SJCRH30 (cell line): ENCODE results near the gene LILRB4. TPM values are rescaled to one million over a fixed set of nuclear protein-coding genes. Genes with fewer than 3 reads are reported as not detected.
"Not testable (repeated sequence)": the region's sequence is repeated elsewhere in the genome, so short reads cannot be mapped to it uniquely, and the experiment has no call there.

Source experiments
- DNase-seq, 2 experiments: peaks; one replicate each; pipeline ENCODE4 v3.0.0-alpha.2; 2015 to 2020
- H3K27ac ChIP-seq: fragments of 250-450 bp; sonication (Bioruptor Pico); 2 replicates; pipeline ENCODE4 v1.5.1; 2020; ENCODE audit warnings: mild to moderate bottlenecking, moderate library complexity
- H3K27me3 ChIP-seq: fragments of 250-450 bp; sonication (Bioruptor Pico); 2 replicates; pipeline ENCODE4 v1.5.1; 2020; ENCODE audit warnings: mild to moderate bottlenecking, moderate library complexity
- H3K36me3 ChIP-seq: fragments of 250-450 bp; sonication (Bioruptor Pico); 2 replicates; pipeline ENCODE4 v1.5.1; 2020; ENCODE audit warnings: mild to moderate bottlenecking, moderate library complexity
- H3K4me1 ChIP-seq: fragments of 250-450 bp; sonication (Bioruptor Pico); 2 replicates; pipeline ENCODE4 v1.5.1; 2020; ENCODE audit warnings: mild to moderate bottlenecking, moderate library complexity
- H3K4me3 ChIP-seq: fragments of 250-450 bp; sonication (Bioruptor Pico); 2 replicates; pipeline ENCODE4 v1.5.1; 2020; ENCODE audit warnings: mild to moderate bottlenecking, moderate library complexity
- H3K9me3 ChIP-seq: fragments of 250-450 bp; sonication (Bioruptor Pico); replicated peaks from 2 replicates; pipeline ENCODE4 v1.5.1; 2020; ENCODE audit warnings: mild to moderate bottlenecking, moderate library complexity
- total RNA-seq: library from RNA; depleted of rRNA; stranded (reverse); fragments of >200 nt; shearing (Covaris generic); gene quantifications from 2 replicates; pipeline ENCODE4 v1.2.3, GENCODE V29; 2014

Gene LILRB4
- total RNA-seq, 1 experiment from 2014 or later, result not detected

DNA sequence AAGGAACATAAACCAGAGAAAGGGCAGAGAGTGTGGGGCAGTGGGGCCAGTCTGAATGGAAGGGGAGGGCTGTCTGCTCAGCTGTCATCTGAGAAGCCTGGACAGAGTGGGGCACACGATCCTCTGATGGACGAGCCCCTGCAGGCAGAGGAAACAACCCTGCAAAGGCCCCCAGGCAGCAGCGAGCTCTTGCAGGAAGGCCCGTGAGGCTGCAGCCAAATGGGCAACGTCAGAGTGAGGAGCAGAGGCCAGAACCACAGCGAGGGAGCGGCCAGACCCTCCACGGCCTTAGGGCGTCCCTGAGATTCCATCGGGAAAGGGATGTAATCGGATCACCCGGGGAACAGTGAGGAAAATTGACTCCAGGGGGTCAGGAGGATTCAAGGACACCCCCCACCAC, 26.7 kb upstream of the LILRB4 start:
- not testable (repeated sequence) for H3K4me3 ChIP-seq, H3K9me3 ChIP-seq, H3K27me3 ChIP-seq, H3K4me1 ChIP-seq, DNase-seq, H3K27ac ChIP-seq, H3K36me3 ChIP-seq

DNA sequence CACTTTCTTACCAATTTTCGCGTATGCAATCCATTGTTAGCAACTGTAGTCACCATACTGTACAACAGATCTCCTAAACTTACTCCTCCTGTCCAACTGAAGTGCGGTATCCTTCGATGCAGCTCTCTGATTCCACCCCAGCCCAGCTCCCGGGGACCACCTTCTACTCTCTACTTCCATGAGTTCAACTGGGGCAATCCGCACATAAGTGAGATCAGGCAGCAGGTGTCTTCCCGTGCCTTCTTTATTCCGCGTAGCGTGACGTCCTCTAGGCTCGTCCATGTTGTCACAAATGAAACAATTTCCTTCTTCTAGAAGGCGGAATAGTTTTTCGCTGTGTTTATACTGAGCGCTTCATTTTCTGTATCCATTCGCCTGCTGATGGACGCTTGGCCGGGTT, 24.1 kb upstream of the LILRB4 start:
- Histone ChIP-seq H3K27me3 (no peaks in the 10 kb centered on the region), H3K4me1 (no peaks in the 10 kb centered on the region), H3K4me3 (no peak overlapping the region), H3K27ac (no peak overlapping the region), H3K9me3 (no peaks in the 10 kb centered on the region), H3K36me3 (no peaks in the 10 kb centered on the region)
- no peak for DNase-seq

DNA sequence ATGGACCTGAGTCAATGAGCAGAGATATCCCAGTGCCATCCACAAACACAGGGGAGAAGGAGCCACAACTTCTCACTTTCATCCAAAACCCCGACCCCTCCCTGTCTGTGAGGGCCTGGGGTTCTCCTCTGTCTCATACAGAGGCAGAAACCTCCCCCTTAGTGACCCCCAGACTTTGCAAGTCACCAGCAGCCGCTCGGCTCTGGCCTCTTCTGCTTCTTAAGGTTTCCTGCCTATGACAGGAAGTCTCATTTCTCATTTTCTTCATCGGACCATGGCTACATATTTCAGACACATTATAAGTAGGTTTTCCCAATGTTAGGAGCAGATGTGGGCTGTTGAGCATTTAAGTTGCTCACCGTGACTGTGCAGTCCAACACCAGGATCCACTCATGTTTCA, 19.8 kb upstream of the LILRB4 start:
- not testable (repeated sequence) for H3K27me3 ChIP-seq, H3K27ac ChIP-seq, H3K4me3 ChIP-seq, H3K36me3 ChIP-seq, H3K9me3 ChIP-seq, DNase-seq, H3K4me1 ChIP-seq

DNA sequence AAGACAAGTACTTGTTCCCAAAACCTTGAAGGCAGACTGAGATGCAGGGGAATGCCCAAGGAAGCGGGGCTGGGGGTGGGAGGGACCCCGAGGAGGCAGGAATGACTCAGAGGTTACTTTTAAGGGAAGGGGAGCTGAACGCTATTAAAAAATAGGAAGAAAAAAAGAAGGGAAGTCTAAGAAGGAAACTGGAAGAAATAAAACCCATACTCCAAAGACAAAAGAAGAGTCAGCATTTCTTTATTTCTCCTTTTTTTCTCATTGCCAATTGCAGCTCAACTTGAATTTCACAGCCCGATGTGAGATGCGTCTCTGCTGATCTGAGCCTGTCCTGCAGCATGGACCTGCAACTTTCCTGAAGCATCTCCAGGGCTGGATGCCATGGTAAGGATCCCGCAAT, 19.2 kb upstream of the LILRB4 start:
- H3K4me3 ChIP-seq, H3K9me3 ChIP-seq, H3K27ac ChIP-seq, H3K36me3 ChIP-seq, H3K4me1 ChIP-seq, H3K27me3 ChIP-seq, DNase-seq: not testable (repeated sequence)

DNA sequence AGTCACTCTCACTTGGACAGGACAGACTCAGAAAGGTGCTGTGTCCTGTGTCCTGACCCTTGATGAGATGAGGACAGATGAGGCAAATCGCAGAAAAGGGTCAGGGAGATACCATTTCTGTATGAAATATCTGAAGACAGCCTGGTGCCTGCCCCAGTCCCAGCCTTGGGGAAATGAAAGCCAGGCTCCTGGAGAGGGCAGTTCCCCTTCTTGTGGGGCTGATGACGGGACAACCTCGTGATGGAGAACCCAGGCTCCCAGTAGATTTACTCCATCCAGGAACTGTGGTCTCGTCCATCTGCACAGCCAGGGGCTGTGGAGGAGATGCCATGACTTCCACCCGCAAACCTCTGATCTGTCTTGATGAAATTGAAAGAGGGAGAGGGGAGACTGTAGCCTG, 18.7 kb upstream of the LILRB4 start:
- no peak for DNase-seq
- Histone ChIP-seq H3K4me1 (no peaks in the 10 kb centered on the region), H3K4me3 (no peak overlapping the region), H3K27me3 (no peaks in the 10 kb centered on the region), H3K9me3 (no peaks in the 10 kb centered on the region), H3K36me3 (no peaks in the 10 kb centered on the region), H3K27ac (no peak overlapping the region)

DNA sequence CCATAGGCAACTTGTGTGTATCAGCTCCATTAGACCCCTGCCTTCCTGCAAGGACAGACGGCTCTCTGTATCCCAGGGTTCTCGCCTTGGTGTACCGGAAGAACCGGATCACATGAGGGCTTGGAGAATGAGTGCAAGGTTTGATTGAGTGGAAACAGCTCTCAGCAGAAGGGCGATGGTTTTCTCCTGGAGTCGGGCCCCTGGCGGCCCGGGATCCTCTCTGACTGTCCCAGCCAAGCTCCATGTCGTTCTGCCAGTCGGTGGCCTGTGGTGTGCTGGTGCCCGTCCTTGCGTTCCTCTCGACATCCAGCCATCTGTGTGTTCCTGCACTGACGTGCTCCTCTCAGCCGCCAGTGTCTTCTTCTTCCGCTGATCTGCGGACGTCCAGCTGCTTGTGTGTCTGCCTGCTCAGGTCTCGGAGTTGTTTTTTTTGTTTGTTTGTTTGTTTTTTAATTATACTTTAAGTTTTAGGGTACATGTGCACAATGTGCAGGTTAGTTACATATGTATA, 16.4 kb upstream of the LILRB4 start:
- Histone ChIP-seq H3K9me3 (no peaks in the 10 kb centered on the region), H3K27ac (no peak overlapping the region), H3K36me3 (no peaks in the 10 kb centered on the region), H3K4me3 (no peak overlapping the region), H3K4me1 (no peaks in the 10 kb centered on the region), H3K27me3 (no peaks in the 10 kb centered on the region)
- no peak for DNase-seq

DNA sequence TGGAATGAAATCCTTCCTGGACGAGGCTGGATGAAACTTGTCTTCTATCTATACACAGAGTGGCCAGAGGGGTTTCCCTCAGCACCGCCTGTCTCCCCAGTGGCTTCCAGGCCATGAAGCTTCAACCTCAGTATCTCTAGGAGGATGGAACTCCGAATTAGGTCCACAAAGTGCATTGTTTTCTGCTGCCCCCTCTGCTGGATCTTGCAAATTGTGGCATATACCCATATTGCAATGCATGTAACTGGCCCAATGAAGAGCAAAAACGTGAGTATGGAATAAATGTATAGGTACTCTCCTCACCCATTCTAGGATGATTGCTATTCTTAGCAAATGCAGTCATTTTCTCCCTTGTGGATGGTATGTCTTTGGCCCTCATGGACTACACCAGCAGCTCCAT, 14.7 kb upstream of the LILRB4 start:
- Histone ChIP-seq H3K9me3 (no peaks in the 10 kb centered on the region), H3K36me3 (no peaks in the 10 kb centered on the region), H3K27me3 (no peaks in the 10 kb centered on the region), H3K27ac (no peak overlapping the region), H3K4me1 (no peaks in the 10 kb centered on the region), H3K4me3 (no peak overlapping the region)
- no peak for DNase-seq

DNA sequence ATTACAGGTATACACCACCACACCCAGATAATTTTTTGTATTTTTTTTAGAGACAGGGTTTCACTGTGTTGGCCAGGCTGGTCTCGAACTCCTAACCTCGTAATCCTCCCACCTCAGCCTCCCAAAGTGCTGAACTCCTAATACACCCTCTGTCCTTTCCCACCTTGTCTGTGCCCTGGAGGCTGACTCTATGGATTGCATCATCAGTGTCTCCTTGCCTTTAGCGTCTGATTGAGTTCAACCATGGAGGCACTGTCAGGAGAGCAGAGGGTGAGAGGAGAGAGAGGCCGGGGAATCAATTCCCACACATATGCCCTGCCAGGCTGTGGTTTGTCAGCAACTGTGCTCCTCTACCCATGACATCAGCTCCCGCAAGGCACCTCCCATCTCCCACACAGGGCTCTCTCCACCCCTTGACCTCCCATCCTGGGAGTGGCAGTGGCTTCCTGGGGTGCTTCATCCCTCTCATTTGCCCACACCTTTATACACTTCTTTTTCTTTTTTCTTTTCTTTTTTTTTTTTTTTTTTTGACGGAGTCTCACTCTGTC, 12.6 kb upstream of the LILRB4 start:
- Histone ChIP-seq H3K27ac (no peak overlapping the region), H3K4me1 (no peaks in the 10 kb centered on the region), H3K4me3 (no peak overlapping the region), H3K36me3 (no peaks in the 10 kb centered on the region), H3K27me3 (no peaks in the 10 kb centered on the region), H3K9me3 (no peaks in the 10 kb centered on the region)
- DNase-seq, result no peak

DNA sequence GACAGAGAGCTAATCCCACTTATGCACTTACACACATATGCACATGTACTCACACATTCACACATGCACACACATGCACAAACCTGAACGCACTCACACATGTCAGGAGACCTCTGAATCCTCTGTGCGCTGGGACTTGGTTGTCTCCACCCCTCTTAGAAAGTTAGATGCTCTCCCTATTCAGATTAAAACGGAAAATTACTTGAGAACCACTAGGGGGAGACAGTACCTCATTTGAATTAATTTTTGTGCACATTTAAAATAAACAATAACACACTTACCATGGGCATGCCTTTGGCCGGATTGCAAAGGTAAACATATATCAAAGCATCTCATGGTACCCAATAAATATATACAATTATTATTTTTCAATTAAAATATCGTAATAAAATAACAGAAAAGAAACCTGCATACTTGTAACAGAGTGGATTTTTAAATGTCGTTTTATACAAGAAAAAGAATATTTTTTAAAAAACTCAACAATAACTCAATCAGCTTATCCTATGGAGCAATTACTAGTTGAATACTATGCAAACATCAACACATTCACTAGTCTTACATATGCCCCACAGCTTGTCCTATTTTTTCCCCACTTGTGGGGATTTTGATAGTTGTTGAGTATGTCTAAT, 9.5 kb upstream of the LILRB4 start:
- no peaks in the 10 kb centered on the region for H3K36me3 ChIP-seq
- no peaks in the 10 kb centered on the region for H3K9me3 ChIP-seq
- H3K27me3 ChIP-seq, result no peaks in the 10 kb centered on the region
- peak in 1 of 2 experiments; percentile 50 for DNase-seq
- H3K4me1 ChIP-seq, result no peaks in the 10 kb centered on the region
- no peak overlapping the region for H3K27ac ChIP-seq
- no peak overlapping the region for H3K4me3 ChIP-seq

DNA sequence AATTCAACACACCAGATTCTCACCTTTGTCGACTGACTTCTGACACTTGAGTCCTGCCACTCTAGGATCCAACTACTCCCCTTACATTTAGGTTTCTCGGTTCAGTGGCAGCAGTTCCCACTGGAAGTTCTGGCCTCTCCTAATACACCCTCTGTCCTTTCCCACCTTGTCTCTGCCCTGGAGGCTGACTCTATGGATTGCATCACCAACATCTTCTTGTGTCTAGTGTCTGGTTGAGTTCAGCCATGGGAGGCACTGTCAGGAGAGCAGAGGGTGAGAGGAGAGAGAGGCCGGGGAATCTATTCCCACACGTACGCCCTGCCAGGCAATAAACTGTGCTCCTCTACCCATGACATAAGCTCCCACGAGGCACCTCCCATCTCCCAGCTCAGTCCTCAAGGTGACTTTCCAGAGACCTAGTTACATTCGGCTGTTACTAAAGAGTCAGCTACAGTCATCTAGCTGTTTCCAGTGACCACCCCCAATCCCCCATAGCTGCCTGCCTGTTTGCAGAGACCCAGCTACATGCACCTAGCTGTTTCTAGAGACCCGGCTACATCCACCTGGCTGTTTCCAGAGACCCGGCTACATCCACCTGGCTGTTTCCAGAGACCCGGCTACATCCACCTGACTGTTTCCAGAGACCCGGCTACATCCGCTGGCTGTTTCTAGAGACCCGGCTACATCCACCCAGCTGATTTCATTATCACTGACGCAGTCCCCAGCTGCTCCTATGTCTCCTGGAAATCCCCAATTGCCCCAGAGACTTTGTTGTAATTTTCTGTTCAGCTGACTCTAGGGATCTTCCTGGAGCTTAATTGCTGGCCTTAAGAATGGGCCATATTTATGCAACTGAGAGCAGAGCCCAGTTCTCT, 8.1 kb upstream of the LILRB4 start:
- Histone ChIP-seq H3K27me3 (no peaks in the 10 kb centered on the region), H3K27ac (no peak overlapping the region), H3K4me1 (no peaks in the 10 kb centered on the region), H3K4me3 (no peak overlapping the region), H3K9me3 (no peaks in the 10 kb centered on the region), H3K36me3 (no peaks in the 10 kb centered on the region)
- DNase-seq, result peak in 1 of 2 experiments; percentile 20

DNA sequence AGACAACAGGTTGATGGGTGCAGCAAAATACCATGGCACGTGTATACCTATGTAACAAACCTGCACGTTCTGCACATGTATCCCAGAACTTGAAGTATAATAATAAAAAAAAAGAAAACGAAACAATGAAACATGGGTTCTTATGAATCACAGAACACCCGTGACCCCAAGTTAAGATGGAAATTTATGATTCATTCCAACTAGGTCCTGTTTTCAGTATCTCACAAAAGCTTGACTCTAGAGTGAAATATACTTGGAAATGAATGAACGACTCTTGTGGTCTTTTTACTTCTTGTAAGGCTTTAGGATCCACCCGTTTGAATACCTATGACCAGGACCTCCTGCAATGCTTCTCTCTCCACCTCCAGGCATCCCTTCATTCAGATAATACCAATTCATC, 3.5 kb upstream of the LILRB4 start:
- Histone ChIP-seq H3K27me3 (no peaks in the 10 kb centered on the region), H3K4me3 (no peak overlapping the region), H3K9me3 (no peaks in the 10 kb centered on the region), H3K4me1 (no peaks in the 10 kb centered on the region), H3K36me3 (no peaks in the 10 kb centered on the region), H3K27ac (no peak overlapping the region)
- no peak for DNase-seq

DNA sequence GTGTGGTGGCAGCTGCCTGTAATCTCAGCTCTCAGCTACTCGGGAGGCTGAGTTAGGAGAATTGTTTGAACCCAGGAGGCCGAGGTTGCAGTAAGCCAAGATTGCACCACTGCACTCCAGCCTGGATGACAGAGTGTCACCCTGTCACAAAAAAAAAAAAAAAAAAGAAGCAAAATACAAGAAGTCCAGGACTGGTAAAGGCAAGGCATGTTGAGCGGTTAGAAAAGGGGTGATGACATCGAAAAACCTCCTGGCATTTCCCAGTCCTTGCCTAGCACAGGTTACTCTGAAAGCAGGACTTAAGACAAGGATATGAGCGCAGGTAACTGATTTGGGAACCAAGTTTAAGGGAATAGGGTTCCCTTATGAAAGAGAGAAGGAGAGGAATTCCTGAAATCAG, 2.5 kb upstream of the LILRB4 start:
- Histone ChIP-seq H3K4me1 (no peaks in the 10 kb centered on the region), H3K36me3 (no peaks in the 10 kb centered on the region), H3K27ac (no peak overlapping the region), H3K9me3 (no peaks in the 10 kb centered on the region), H3K4me3 (no peak overlapping the region), H3K27me3 (no peaks in the 10 kb centered on the region)
- DNase-seq, result no peak

DNA sequence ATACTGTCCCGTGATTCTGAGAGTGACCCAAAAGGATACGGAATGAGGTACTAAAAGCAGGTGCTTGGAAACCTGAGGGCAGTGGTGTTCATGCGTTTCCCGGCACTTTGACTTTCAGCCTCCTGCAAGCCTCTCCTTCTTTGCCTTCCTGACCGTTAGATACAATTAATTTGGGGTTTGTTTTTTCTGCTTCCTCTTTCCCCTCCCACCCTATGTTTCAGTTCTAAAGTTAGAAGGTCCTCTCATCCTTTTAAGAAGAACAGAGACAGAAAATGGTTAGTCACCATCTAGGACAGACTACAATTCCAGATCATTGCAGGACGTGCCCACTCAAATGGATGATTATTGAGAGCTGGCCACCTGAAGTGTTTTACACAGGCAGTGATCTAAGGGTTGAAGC, 1.8 kb upstream of the LILRB4 start:
- Histone ChIP-seq H3K4me3 (no peak overlapping the region), H3K27me3 (no peaks in the 10 kb centered on the region), H3K36me3 (no peaks in the 10 kb centered on the region), H3K9me3 (no peaks in the 10 kb centered on the region), H3K27ac (no peak overlapping the region), H3K4me1 (no peaks in the 10 kb centered on the region)
- no peak for DNase-seq

DNA sequence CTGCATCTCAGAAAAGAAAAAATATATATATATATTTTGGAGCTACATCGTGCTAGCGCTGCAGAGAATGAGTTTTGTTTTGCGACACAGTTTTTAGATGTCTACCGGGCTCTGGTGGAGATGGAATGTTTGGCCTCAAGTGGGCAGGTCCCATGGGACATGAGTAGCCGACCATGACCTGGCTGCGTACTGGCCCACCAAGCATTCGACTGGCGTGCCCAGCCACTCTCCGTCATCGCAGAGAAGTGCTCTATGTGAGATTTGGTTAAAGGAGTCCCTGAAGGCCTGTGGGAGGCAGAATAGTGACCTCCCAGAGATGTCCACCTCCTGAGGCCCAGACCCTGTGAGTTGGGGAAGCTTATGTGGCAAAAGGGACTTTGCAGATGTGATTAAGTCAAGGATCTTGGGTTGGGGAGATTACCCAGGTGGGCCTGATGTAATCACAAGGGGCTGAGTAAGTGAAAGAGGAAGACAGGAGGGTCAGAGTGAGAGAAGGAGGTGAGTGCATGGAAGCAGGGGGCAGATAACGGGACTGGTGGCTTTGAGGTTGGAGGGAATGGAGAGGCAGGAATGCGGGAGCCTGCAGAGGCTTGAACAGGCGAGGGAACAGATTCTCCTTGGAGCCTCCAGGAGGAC, 821 bp upstream of the LILRB4 start:
- no peak for DNase-seq
- no peak overlapping the region for H3K4me3 ChIP-seq
- H3K9me3 ChIP-seq, result no peaks in the 10 kb centered on the region
- H3K4me1 ChIP-seq, result no peaks in the 10 kb centered on the region
- no peak overlapping the region for H3K27ac ChIP-seq
- H3K27me3 ChIP-seq, result no peaks in the 10 kb centered on the region
- no peaks in the 10 kb centered on the region for H3K36me3 ChIP-seq

DNA sequence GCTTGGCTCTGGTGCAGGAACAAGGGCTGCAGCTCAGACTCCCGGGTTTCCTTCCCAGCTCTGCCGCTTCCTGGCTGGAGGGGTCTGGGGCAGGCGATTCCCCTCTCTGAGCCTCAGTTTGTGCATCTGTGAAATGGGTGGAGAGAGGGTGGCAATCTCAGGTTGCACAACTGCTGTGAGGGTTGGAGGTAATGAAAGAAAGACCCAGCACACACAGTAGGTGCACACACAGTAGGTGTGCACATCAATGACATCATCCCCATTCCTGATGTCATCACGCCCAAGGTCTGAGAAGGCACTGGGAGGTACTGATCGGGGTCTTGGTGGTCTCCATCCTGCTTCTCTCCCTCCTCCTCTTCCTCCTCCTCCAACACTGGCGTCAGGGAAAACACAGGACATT, 2.7 kb downstream of the LILRB4 start:
- DNase-seq, result no peak
- H3K27me3 ChIP-seq, result no peaks in the 10 kb centered on the region
- H3K9me3 ChIP-seq, result no peaks in the 10 kb centered on the region

More for the DNA sequence above, 2.7 kb downstream of the LILRB4 start:
- no peak overlapping the region for H3K4me3 ChIP-seq
- no peak overlapping the region for H3K27ac ChIP-seq
- no peaks in the 10 kb centered on the region for H3K36me3 ChIP-seq
- H3K4me1 ChIP-seq, result no peaks in the 10 kb centered on the region
